ENCODE results near the gene SH3RF3. TPM values are rescaled to one million over a fixed set of nuclear protein-coding genes. Genes with fewer than 3 reads are reported as not detected.

SH3RF3 gene
- polyA plus RNA-seq, 1 of the 3 experiments (the other 2 are of a cell fraction), result 1.9 TPM

GRCh38 chr2:109421642-109422041 lies 292.6 kb downstream of the SH3RF3 start:
- H3F3A ChIP-seq (replicated peaks; ENCODE audit: insufficient read depth), result peaks cover 22% of the 10 kb centered on the region
- no peak overlapping the region for H3K4me3 ChIP-seq (ENCODE audit: low read depth in 2 of 2, low read length in 1 of 2)
- no peaks in the 10 kb centered on the region for H3K36me3 ChIP-seq (replicated peaks in 1 of 2; ENCODE audit: control insufficient read depth in 1 of 2, insufficient read depth in 2 of 2, low read length in 1 of 2)
- no peak for DNase-seq
- no peaks in the 10 kb centered on the region for H3K27me3 ChIP-seq (ENCODE audit: insufficient read depth)
- H3K4me2 ChIP-seq, result no peak overlapping the region
- no peaks in the 10 kb centered on the region for H3K9me3 ChIP-seq
- CTCF ChIA-PET, result interaction anchor here (1.1 kb wide), 1 partner anchor 89 kb away, joined by 4 read pairs; no protein-coding TSS in a partner anchor
- TF ChIP-seq, protein P1, sequence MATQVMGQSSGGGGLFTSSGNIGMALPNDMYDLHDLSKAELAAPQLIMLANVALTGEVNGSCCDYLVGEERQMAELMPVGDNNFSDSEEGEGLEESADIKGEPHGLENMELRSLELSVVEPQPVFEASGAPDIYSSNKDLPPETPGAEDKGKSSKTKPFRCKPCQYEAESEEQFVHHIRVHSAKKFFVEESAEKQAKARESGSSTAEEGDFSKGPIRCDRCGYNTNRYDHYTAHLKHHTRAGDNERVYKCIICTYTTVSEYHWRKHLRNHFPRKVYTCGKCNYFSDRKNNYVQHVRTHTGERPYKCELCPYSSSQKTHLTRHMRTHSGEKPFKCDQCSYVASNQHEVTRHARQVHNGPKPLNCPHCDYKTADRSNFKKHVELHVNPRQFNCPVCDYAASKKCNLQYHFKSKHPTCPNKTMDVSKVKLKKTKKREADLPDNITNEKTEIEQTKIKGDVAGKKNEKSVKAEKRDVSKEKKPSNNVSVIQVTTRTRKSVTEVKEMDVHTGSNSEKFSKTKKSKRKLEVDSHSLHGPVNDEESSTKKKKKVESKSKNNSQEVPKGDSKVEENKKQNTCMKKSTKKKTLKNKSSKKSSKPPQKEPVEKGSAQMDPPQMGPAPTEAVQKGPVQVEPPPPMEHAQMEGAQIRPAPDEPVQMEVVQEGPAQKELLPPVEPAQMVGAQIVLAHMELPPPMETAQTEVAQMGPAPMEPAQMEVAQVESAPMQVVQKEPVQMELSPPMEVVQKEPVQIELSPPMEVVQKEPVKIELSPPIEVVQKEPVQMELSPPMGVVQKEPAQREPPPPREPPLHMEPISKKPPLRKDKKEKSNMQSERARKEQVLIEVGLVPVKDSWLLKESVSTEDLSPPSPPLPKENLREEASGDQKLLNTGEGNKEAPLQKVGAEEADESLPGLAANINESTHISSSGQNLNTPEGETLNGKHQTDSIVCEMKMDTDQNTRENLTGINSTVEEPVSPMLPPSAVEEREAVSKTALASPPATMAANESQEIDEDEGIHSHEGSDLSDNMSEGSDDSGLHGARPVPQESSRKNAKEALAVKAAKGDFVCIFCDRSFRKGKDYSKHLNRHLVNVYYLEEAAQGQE (IDR thresholded peaks at IDR 0.05; ENCODE audit: low read depth, low read length), result no peak
- TF ChIP-seq, protein P2, sequence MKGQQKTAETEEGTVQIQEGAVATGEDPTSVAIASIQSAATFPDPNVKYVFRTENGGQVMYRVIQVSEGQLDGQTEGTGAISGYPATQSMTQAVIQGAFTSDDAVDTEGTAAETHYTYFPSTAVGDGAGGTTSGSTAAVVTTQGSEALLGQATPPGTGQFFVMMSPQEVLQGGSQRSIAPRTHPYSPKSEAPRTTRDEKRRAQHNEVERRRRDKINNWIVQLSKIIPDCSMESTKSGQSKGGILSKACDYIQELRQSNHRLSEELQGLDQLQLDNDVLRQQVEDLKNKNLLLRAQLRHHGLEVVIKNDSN (IDR thresholded peaks at IDR 0.05; ENCODE audit: borderline replicate concordance, low read depth), result no peak
- no peak for TF ChIP-seq GABPA (IDR thresholded peaks at IDR 0.05; ENCODE audit: low read depth)
- no peak for TF ChIP-seq NRF1 (IDR thresholded peaks at IDR 0.05; ENCODE audit: low read depth, low read length)
- no peak for TF ChIP-seq FOSL2 (IDR thresholded peaks at IDR 0.05; ENCODE audit: borderline replicate concordance, low read depth)
- TF ChIP-seq EZH2phosphoT487 (IDR thresholded peaks at IDR 0.05; ENCODE audit: borderline replicate concordance, low read depth), result no peak
- TF ChIP-seq TCF12 (IDR thresholded peaks at IDR 0.05), result no peak
- no peak for TF ChIP-seq MEF2A (IDR thresholded peaks at IDR 0.05; ENCODE audit: borderline replicate concordance, low read depth)
- no peak for TF ChIP-seq MAX (IDR thresholded peaks at IDR 0.05; ENCODE audit: low read depth)
- no peak for TF ChIP-seq RAD21 (IDR thresholded peaks at IDR 0.05; ENCODE audit: low read length)
- no peak for TF ChIP-seq CHD2 (IDR thresholded peaks at IDR 0.05; ENCODE audit: low read length, partially characterized antibody)
- no peaks in the 10 kb centered on the region for H3K79me2 ChIP-seq (ENCODE audit: insufficient read depth)
- 93% methylated on average over 2 of the region's 3 CpGs for WGBS (ENCODE audit: low lambda C conversion rate)
- peaks cover 9 to 11% of the 10 kb centered on the region in 2 experiments; a peak in 2 of 4 replicates for H3K4me1 ChIP-seq (ENCODE audit: control insufficient read depth in 1 of 2, insufficient read depth in 2 of 2, low read depth in 1 of 2, low read length in 1 of 2)
- peaks cover 5% of the 10 kb centered on the region; the same call in 1 of the 2 replicates for H4K20me1 ChIP-seq (ENCODE audit: insufficient read depth)
- H2AFZ ChIP-seq (ENCODE audit: low read depth), result no peak overlapping the region
- H3K9ac ChIP-seq, result no peak overlapping the region
- POLR2A ChIA-PET, result no interaction called here
- no peak overlapping the region for H3K27ac ChIP-seq (ENCODE audit: low read depth in 2 of 2, low read length in 1 of 2)
- no peaks in the 10 kb centered on the region for H3K9me2 ChIP-seq

GRCh38 chr2:109422071-109422757 lies 293.2 kb downstream of the SH3RF3 start:
- TF ChIP-seq PBX3 (IDR thresholded peaks at IDR 0.05), result no peak
- no peak for TF ChIP-seq MAX (IDR thresholded peaks at IDR 0.05; ENCODE audit: low read depth)
- TF ChIP-seq FOXJ3 (CRISPR knock-in tag; IDR thresholded peaks at IDR 0.05), result no peak
- TF ChIP-seq FOXM1 (IDR thresholded peaks at IDR 0.05; ENCODE audit: low read depth), result no peak
- no peak for TF ChIP-seq EZH2phosphoT487 (IDR thresholded peaks at IDR 0.05; ENCODE audit: borderline replicate concordance, low read depth)
- no peak for TF ChIP-seq MEF2A (IDR thresholded peaks at IDR 0.05; ENCODE audit: borderline replicate concordance, low read depth)
- TF ChIP-seq RCOR1 (IDR thresholded peaks at IDR 0.05; ENCODE audit: low read length), result no peak
- TF ChIP-seq RFX5 (IDR thresholded peaks at IDR 0.05; ENCODE audit: low read length), result no peak
- Histone ChIP-seq H3K9me2 (no peaks in the 10 kb centered on the region), H3F3A (replicated peaks; ENCODE audit: insufficient read depth) (peaks cover 22% of the 10 kb centered on the region), H3K36me3 (replicated peaks in 1 of 2; ENCODE audit: control insufficient read depth in 1 of 2, insufficient read depth in 2 of 2, low read length in 1 of 2) (no peaks in the 10 kb centered on the region), H3K27me3 (ENCODE audit: insufficient read depth) (no peaks in the 10 kb centered on the region), H3K79me2 (ENCODE audit: insufficient read depth) (no peaks in the 10 kb centered on the region), H3K4me2 (no peak overlapping the region), H3K4me3 (ENCODE audit: low read depth in 2 of 2, low read length in 1 of 2) (no peak overlapping the region), H3K27ac (ENCODE audit: low read depth in 2 of 2, low read length in 1 of 2) (no peak overlapping the region), H3K9me3 (no peaks in the 10 kb centered on the region), H4K20me1 (ENCODE audit: insufficient read depth) (peaks cover 5% of the 10 kb centered on the region; the same call in 1 of the 2 replicates), H2AFZ (ENCODE audit: low read depth) (no peak overlapping the region), H3K4me1 (ENCODE audit: control insufficient read depth in 1 of 2, insufficient read depth in 2 of 2, low read depth in 1 of 2, low read length in 1 of 2) (peaks cover 9 to 11% of the 10 kb centered on the region in 2 experiments; a peak in 2 of 4 replicates), H3K9ac (no peak overlapping the region)
- WGBS (ENCODE audit: low lambda C conversion rate), result 79% methylated on average over 7 of the region's 10 CpGs
- DNase-seq, result no peak
- POLR2A ChIA-PET, result no interaction called here
- CTCF ChIA-PET, result interaction anchor here (1.1 kb wide), 1 partner anchor 88 kb away, joined by 4 read pairs; no protein-coding TSS in a partner anchor

All from SK-N-SH (cell line).